ENCODE results near the gene SAP30BP. TPM values are rescaled to one million over a fixed set of nuclear protein-coding genes. Genes with fewer than 3 reads are reported as not detected.
"Not testable (repeated sequence)": the region's sequence is repeated elsewhere in the genome, so short reads cannot be mapped to it uniquely, and the experiment has no call there.

The SAP30BP gene
- total RNA-seq, 1 experiment from 2014 or later, result 105 TPM

DNA sequence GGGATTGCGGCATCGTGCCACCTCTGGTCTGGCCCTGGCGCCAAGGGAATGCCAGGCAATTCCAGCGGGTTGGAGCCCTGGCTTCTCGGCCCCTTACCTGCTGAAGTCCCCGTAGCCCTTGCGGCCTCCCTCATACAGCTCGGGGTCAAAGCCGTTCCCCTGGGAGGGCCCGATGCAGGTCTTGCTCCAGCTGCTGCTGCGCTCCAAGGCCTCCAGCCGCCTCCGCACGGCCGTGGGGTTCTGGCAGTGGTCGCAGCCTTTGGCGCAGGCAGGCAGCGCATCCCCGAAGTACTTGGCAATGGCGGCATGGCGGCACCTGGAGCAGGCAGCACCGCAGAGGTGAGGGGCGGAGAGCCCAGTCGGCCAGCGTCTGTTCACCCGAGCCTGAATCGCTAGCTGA lies 35.8 kb upstream of the SAP30BP start:
- no peaks in the 10 kb centered on the region for H3K9me3 ChIP-seq
- no peaks in the 10 kb centered on the region for H3K27me3 ChIP-seq
- no peak for DNase-seq
- H3K4me3 ChIP-seq, result no peak overlapping the region
- H3K36me3 ChIP-seq, result peaks cover 6% of the 10 kb centered on the region

DNA sequence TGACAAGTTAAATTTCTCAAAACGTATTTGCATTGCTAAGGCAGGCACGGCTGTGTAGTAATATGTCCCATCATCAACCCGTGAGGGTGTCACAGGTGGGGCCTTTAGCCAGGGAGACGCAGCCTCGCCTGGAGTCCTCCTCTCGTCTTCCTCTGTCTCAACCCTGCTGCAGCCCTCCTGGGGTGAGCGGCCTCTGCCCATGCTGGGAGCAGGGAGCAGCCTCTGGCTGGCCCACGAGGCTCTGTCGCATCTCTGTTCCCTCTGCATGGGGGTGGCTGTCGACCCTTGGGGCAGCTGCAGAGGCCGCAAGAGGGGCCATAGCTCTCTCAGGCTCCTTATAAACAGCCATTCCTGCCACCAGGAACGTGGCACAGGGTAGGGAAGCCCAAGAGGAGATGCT lies 34.7 kb upstream of the SAP30BP start:
- H3K9me3 ChIP-seq, result no peaks in the 10 kb centered on the region
- no peaks in the 10 kb centered on the region for H3K27me3 ChIP-seq
- no peak for DNase-seq
- H3K4me3 ChIP-seq, result no peak overlapping the region
- H3K36me3 ChIP-seq, result peaks cover 6% of the 10 kb centered on the region

DNA sequence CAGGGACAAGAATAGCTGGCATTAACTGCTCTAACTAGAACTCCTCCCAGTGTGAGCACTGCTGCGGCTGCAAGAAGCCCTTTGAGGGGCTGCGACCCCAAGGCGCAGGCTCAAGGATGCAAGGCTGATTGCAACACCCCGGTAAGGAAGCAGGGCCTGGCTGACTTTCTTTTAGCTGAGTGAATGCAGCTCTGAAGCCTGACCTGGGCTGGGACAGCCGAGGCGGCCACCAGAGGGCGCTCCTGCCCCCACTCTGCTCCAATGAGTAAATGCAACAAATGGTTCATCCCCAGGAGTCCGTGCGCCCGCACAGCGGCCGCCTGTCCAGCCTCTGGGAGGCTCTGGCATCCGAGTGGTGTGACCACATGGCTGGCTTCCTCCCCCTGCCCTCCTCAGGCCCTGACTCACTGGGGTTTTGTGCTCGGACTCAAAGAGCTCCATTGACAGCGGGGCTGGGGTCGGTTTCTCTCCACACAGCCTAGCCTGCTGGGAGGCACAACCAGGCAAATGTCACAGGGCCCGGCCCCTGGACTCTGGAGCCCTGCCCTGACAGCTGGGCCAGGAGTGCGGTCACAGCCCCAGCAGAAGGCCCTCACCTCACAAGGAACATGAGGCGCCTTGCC lies 34.2 kb upstream of the SAP30BP start, which contains the start of gene SMIM5:
Gene SMIM5, plus strand, starts transcription at position 572 of the 623 bp plus-strand sequence. CDS start 6,768 bp downstream, outside the sequence.
- Histone ChIP-seq H3K4me3 (no peak within 1 kb of the TSS), H3K36me3 (peaks cover 6% of the 10 kb centered on the region), H3K27me3 (no peaks in the 10 kb centered on the region), H3K9me3 (no peaks in the 10 kb centered on the region)
- DNase-seq, result peak; percentile 94

- peaks cover 6% of the 10 kb centered on the region for H3K36me3 ChIP-seq
- no peaks in the 10 kb centered on the region for H3K9me3 ChIP-seq
- peak; percentile 85 for DNase-seq
- no peak overlapping the region for H3K4me3 ChIP-seq
- no peaks in the 10 kb centered on the region for H3K27me3 ChIP-seq
These were observed 33.4 kb upstream of the SAP30BP start for GRCh38 chr17:75633486-75634375.

GRCh38 chr17:75634376-75634740 lies 32.8 kb upstream of the SAP30BP start:
- H3K27me3 ChIP-seq, result no peaks in the 10 kb centered on the region
- no peak for DNase-seq

DNA sequence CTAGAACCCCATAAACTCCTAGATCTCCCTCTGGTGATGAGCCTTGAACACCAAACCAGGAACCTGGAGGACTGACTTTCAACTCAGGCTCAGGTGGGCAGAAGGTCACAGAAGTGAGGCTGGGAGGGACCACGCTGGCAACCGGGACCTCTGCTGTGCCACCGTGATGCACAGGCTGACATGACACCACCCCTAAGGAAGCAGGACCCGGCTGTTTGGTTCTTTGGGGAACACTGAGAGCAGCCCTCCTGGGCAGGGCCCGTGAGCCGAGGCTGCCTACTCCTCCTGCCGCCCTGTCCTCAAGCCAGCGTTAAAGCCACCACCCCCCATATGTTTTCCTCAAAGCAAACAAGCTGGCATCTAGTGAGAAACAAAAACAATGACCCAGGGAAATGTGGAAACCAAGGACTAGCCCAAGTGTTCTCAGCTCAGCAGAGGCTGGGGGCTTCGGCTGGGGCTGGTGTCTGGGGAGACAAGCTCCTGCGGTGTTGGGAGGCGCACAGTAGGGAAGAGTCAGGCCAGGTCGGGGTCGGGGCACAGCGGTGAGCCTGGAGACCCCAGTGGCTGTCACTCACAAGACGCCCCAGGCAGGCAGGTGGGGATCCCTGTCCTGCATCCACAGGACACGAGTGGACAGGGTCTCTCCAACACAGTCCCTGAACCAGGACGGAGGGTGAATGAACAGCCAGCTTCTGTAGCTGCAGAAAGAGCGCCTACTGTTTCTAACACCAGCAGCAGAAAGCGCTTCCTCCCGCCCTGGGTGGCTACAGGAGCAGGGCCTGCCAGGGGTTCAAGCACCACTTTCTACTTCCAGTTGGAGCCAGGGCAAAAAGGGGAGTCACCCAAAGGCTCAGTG lies 32.2 kb upstream of the SAP30BP start:
- Histone ChIP-seq H3K9me3 (no peaks in the 10 kb centered on the region), H3K4me3 (no peak overlapping the region), H3K27me3 (no peaks in the 10 kb centered on the region), H3K36me3 (peaks cover 6% of the 10 kb centered on the region)
- DNase-seq, result no peak

More at GRCh38 chr17:75634376-75634740, 32.8 kb upstream of the SAP30BP start:
- Histone ChIP-seq H3K36me3 (peaks cover 6% of the 10 kb centered on the region), H3K4me3 (no peak overlapping the region), H3K9me3 (no peaks in the 10 kb centered on the region)

DNA sequence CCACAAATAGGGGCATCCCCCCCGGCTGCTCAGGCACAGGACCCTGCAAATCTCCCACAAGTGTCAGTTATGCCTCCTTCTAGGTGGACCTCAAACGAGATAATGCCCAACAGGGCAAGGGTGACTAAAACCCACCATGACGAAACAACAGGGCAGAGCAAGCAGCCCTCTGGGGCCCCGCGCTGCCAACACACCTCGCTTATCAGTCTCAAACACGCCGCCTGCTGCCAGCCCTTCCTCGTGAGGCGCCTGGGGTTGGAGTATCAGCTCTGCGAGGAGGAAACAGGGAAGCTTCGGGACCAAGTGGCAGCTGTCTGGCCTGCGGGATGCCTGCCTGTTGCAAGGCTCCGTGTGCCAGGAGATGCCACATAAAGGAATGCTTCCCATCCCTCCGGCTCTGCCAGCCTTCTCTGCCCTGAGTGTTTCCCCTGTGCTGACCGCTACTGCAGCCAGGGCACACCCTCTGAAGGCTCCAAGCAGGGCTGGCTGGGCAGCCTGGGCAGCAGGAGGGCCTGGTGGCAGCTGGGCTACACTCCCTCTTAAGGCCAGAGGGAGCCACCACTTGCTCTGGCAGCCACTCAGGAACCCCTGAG lies 31.4 kb upstream of the SAP30BP start:
- H3K4me3 ChIP-seq, result no peak overlapping the region
- H3K36me3 ChIP-seq, result peaks cover 6% of the 10 kb centered on the region
- no peaks in the 10 kb centered on the region for H3K9me3 ChIP-seq
- H3K27me3 ChIP-seq, result no peaks in the 10 kb centered on the region
- DNase-seq, result no peak

GRCh38 chr17:75636381-75637142 lies 30.6 kb upstream of the SAP30BP start:
- Histone ChIP-seq H3K36me3 (peaks cover 6% of the 10 kb centered on the region), H3K9me3 (no peaks in the 10 kb centered on the region), H3K4me3 (no peak overlapping the region), H3K27me3 (no peaks in the 10 kb centered on the region)
- DNase-seq, result no peak

GRCh38 chr17:75637143-75637538 lies 30.0 kb upstream of the SAP30BP start:
- Histone ChIP-seq H3K27me3 (no peaks in the 10 kb centered on the region), H3K4me3 (no peak overlapping the region), H3K36me3 (peaks cover 4% of the 10 kb centered on the region), H3K9me3 (no peaks in the 10 kb centered on the region)
- no peak for DNase-seq

GRCh38 chr17:75637551-75637950 lies 29.6 kb upstream of the SAP30BP start:
- H3K27me3 ChIP-seq, result no peaks in the 10 kb centered on the region
- DNase-seq, result no peak
- H3K4me3 ChIP-seq, result no peak overlapping the region
- peaks cover 3% of the 10 kb centered on the region; the same call in 1 of the 2 replicates for H3K36me3 ChIP-seq
- no peaks in the 10 kb centered on the region for H3K9me3 ChIP-seq

- not testable (repeated sequence) for H3K27me3 ChIP-seq, H3K4me3 ChIP-seq, H3K9me3 ChIP-seq, DNase-seq, H3K36me3 ChIP-seq
These were observed 29.1 kb upstream of the SAP30BP start for GRCh38 chr17:75638039-75638438.

DNA sequence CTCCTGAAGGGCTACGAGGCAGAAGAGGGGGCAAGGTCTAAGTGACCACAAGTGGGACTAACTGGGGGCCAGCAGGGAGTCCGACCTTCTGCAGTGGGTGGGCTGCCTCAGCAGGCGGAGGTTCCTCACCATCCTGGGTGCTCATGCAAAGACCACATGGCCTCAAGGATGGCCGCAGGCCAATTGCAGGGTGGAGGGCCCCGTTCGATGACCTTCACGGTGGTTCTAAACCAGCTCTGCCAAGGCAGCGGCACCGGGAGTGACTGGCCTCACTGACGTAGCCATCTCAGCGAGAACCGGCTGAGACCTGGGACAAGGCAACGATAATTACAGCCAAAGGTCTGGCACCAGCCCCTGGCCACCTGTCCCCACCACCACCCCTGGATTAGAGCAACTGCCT lies 28.2 kb upstream of the SAP30BP start:
- Histone ChIP-seq H3K9me3 (no peaks in the 10 kb centered on the region), H3K4me3 (no peak overlapping the region), H3K36me3 (no peaks in the 10 kb centered on the region), H3K27me3 (no peaks in the 10 kb centered on the region)
- no peak for DNase-seq

GRCh38 chr17:75639327-75639726 lies 27.8 kb upstream of the SAP30BP start:
- no peak for DNase-seq
- Histone ChIP-seq H3K4me3 (no peak overlapping the region), H3K9me3 (no peaks in the 10 kb centered on the region)

DNA sequence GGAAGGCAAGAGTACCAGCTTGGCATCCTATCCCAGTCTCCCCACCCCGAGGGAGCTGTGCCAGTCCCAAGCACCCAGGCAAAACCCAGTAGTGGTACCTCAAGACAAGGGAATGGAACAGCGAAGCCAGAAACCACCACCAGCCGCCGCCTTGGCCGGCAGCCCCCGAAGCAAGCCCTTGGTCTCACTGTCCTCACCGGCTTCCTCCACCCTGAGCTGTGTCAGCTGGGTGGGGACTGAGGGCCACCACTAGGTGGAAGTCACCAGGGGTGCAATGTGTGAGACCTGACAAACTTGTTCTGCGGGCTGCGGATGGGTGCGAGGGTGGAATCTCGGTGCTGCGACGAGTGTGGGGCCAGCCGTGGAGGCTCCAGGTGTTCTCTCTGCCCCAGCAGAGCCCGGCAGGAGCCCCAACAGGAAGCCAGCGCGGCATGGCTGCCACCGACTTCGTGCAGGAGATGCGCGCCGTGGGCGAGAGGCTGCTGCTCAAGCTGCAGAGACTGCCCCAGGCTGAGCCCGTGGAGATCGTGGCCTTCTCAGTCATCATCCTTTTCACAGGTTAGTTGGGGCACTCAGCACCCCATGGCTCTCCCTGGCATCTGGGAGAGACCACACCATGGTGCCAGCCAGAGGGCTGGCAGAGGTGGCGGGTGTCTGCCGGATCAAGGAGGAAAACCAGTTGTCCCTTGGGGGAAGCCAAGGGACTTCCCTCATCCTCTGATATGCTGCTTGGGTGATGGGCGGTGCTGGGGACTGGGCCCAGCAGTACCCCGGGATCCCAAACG lies 27.2 kb upstream of the SAP30BP start:
- Histone ChIP-seq H3K27me3 (no peaks in the 10 kb centered on the region), H3K4me3 (no peak overlapping the region), H3K36me3 (no peaks in the 10 kb centered on the region), H3K9me3 (no peaks in the 10 kb centered on the region)
- no peak for DNase-seq

More at GRCh38 chr17:75639327-75639726, 27.8 kb upstream of the SAP30BP start:
- H3K27me3 ChIP-seq, result no peaks in the 10 kb centered on the region
- H3K36me3 ChIP-seq, result no peaks in the 10 kb centered on the region

GRCh38 chr17:75640556-75641119 lies 26.5 kb upstream of the SAP30BP start:
- no peak overlapping the region for H3K4me3 ChIP-seq
- H3K36me3 ChIP-seq, result no peaks in the 10 kb centered on the region
- H3K27me3 ChIP-seq, result no peaks in the 10 kb centered on the region
- H3K9me3 ChIP-seq, result no peaks in the 10 kb centered on the region
- DNase-seq, result no peak
